Fibroblast of villous mesenchyme (primary cell): ENCODE data around the gene MSN. TPM values are rescaled to one million over a fixed set of nuclear protein-coding genes. Genes with fewer than 3 reads are reported as not detected.
"Not testable (repeated sequence)": the region's sequence is repeated elsewhere in the genome, so short reads cannot be mapped to it uniquely, and the experiment has no call there.

Experiments
- DNase-seq: peaks from one replicate; pipeline ENCODE4 v3.0.0-alpha.2; 2010; ENCODE audit warnings: low read depth
- H3K4me3 ChIP-seq: 2 replicates; pipeline ENCODE4 v1.5.1; 2011; ENCODE audit warnings: low read depth, mild to moderate bottlenecking, low read length
- total RNA-seq: library from RNA; depleted of rRNA; stranded (reverse); fragments of >200 nt; gene quantifications from 2 replicates; pipeline ENCODE4 v1.2.3, GENCODE V29; 2012
- TF ChIP-seq, protein P1 (sequence below): IDR thresholded peaks from 2 replicates; pipeline ENCODE4 v1.5.1; 2012; ENCODE audit warnings: low read depth, mild to moderate bottlenecking, low read length; ENCODE audit not compliant: insufficient read depth

Gene MSN
- total RNA-seq, 1 donor = 305 TPM

DNA sequence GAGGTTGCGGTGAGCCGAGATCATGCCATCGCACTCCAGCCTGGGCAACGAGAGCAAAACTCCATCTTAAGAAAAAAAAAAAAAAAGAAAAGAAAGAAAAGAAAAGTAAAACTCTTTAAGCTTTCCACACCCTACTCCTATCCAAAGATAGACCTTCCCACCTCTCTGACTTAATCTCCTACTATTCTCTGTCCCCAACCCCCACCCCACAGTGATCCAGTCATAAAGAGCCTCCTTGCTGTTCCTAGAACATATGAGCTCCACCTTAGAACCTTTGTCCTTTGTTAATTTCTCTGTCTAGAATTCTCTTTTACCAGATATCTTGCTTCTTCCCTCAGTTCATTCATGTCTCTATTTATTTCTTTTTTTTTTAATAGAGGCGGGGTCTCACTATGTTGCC lies 30.1 kb upstream of the MSN start:
- no peak overlapping the region for H3K4me3 ChIP-seq
- DNase-seq = no peak
- TF ChIP-seq, protein P1, sequence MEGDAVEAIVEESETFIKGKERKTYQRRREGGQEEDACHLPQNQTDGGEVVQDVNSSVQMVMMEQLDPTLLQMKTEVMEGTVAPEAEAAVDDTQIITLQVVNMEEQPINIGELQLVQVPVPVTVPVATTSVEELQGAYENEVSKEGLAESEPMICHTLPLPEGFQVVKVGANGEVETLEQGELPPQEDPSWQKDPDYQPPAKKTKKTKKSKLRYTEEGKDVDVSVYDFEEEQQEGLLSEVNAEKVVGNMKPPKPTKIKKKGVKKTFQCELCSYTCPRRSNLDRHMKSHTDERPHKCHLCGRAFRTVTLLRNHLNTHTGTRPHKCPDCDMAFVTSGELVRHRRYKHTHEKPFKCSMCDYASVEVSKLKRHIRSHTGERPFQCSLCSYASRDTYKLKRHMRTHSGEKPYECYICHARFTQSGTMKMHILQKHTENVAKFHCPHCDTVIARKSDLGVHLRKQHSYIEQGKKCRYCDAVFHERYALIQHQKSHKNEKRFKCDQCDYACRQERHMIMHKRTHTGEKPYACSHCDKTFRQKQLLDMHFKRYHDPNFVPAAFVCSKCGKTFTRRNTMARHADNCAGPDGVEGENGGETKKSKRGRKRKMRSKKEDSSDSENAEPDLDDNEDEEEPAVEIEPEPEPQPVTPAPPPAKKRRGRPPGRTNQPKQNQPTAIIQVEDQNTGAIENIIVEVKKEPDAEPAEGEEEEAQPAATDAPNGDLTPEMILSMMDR = no peak

DNA sequence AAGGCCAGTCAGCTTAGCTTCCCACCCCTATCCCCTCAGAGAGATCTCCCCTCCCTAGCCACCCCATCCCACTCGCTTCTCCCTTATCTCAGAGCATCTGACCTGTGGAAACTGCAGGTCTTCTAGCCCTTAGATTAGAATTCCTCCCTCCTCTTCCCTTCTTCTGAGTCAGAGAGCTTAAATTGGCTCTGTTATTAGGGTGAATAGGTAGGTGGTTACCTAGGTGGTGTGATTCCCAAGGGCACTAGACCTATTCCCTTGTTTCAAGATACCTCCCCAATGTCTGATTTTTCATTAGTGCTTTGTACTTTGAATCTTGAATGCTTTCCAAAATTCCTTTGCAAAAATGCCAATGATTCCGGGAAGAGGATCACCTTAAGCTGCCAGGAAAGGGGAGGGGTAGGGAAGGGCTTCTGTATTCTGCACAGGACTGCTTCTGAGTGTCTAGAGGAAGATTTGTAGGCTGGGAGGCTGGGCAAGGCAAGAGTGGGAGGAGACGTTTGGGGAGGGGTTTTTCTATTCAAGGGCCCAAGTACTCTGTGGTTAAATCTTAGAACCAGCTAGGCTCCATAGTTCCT lies 24.5 kb upstream of the MSN start:
- no peak for DNase-seq
- H3K4me3 ChIP-seq = no peak overlapping the region
- TF ChIP-seq, protein P1 = no peak

DNA sequence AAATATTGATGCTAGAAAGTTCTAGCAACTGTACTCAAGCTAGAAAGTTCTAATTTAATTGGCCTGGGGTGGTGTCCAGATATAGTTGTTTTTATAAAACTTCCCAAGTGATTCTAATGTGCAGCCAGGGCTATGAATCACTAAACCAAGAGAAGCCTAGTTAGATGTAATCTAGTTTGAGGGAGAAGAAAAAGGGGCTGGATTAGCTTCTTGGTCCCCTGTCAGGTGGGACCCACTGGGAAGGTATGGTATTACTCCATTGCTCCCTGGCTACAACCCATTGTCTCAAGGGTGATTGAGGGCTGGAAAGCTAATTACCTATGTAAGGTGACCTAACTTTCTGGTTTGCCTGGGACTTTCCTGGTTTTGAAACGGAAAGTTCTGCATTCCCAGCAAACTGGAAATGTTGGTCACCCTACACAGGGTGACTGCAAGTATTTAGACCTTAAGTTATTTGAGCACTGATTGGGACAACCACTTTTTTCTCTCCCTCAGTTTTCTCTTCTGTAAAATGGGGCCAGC lies 23.9 kb upstream of the MSN start:
- DNase-seq = no peak
- TF ChIP-seq, protein P1 = no peak

DNA sequence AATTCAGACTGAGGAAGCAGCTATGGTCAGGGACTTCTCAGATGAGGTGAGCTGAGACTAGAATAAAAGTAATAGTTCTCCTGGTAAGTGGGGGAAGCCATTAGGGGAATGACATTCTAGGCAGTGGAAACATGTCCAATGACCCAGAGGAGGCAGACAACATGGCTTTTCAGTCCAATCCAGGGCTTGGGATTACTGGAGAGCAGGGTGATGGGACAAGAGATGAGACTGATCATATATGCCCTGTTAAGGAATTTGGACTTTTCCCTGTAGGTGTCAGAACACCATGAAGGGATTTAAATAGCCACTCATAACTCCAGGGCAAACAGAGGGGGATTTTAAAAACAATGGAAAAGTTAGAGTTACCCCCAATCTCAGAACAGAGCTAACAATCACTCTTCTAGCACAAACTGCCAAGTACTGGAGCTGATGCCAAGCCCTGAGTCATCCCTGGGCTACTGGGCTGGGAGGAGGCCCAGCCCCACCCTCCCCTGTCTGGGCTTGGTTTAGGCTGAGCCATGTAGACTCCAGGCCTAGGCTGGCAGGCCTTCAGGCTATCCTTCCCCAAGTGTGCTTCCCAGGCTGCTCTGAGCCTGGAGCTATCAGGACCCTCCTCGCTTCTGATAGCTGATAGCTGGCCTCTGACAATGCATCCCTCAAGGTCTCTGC lies 22.7 kb upstream of the MSN start:
- TF ChIP-seq, protein P1 = no peak
- DNase-seq = peak; percentile 63
- H3K4me3 ChIP-seq = no peak overlapping the region

More for the DNA sequence above, 23.9 kb upstream of the MSN start:
- H3K4me3 ChIP-seq = no peak overlapping the region

DNA sequence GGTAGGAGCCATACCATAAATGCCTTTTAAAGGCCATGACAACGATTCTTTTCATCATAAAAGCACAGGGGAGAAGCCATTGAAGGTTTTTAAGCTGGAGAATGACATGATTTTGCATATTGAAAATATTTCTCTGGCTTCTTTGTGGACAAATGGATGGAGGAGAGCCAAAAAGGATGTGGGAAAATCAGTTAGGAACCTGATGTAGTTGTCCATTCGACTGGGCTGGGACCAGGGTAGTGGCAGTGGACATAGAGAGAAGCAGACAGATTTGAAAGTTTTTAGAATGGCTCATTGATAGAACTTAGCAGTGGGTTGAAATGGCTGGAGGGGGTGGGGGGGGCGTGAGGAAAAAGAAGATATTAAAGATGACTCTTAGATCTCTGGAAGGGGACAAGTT lies 19.7 kb upstream of the MSN start:
- TF ChIP-seq, protein P1 = no peak
- H3K4me3 ChIP-seq = no peak overlapping the region
- DNase-seq = no peak

DNA sequence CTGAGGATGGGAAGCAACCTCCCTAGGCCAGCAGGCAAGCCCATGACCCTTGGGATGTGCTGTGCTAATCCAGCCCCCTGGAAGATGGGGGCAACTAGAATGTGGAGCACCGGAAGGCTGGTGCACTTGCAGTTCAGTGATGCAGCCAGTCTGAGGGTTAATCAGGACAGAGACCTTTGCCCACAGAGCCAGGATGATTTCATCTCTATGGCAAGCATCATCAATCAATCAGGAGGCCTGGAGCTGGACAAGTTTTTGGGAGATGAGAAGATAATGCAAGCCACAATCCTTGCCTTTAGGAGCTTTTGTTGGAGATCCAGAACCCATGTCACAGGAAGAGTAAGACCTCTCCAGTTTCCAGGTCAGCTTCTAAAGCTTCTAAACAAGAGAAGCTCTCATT lies 15.4 kb upstream of the MSN start:
- H3K4me3 ChIP-seq = no peak overlapping the region
- DNase-seq = no peak
- TF ChIP-seq, protein P1 = no peak

DNA sequence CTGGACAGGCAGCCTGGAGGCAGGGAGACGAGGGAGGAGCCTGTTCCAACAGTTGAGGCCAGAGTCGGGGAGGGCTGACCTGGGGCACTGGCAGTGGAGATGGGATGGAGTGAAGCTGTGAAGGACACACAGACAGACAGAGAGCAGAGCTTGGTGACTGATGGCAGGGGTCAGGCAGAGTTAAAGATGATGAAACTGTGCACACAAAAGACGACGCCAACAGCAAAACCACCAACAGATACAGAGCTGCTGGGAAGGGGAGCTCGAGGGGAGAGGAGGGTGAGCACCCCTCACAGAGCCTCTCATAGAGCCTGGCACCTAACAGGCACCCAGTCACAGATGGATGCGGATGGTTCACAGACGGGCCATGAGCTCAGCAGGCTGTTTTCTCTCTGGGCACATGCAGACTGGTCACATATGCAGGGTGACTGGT lies 10.4 kb upstream of the MSN start:
- H3K4me3 ChIP-seq, DNase-seq: not testable (repeated sequence)
